NCI-H1048 (cell line): ENCODE data around the gene UCP2.
"Not testable (repeated sequence)": the region's sequence is repeated elsewhere in the genome, so short reads cannot be mapped to it uniquely, and the experiment has no call there.

Source experiments
- DNase-seq: peaks from one replicate; lab custom pipeline; 2025; lab: John Stamatoyannopoulos, UW

Gene UCP2

DNA sequence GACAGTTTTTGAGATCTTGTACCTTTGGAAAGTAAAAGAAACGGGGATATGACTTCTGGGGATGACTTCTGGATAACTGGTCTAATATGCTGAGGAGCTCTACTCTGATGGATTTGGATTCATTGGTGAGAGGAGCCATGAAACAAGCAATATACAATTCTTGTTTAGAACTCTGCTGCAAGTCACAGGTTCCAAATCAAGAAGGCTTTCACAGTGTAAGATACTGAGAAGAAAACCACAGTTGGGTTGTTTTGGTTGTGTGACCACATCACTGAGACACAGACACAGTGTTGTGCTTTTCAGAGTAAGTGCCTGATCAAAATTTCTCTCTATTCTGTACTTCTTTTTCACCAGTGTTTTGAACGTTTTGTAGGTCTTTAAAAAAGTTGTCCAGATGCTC lies 13.1 kb upstream of the UCP2 start:
- no peak for DNase-seq

DNA sequence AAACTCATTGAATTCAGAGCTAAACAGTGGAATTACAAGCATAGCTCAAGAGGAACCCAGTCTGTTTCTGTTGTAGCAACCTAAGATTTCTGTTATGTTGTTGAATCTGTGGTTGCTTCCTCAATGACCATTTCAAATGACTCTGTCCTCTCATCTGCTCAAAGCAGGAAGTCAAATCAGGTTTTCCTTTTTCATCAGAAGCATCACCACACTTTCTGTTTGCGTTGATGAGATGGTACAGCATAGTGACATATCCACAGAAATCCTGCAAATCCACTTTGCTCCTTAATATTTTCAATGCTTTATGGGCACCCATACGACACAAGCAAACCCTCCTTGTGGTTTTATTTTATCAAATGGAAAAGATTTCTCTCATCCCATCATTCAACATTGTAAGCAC lies 12.6 kb upstream of the UCP2 start:
- DNase-seq, result no peak

DNA sequence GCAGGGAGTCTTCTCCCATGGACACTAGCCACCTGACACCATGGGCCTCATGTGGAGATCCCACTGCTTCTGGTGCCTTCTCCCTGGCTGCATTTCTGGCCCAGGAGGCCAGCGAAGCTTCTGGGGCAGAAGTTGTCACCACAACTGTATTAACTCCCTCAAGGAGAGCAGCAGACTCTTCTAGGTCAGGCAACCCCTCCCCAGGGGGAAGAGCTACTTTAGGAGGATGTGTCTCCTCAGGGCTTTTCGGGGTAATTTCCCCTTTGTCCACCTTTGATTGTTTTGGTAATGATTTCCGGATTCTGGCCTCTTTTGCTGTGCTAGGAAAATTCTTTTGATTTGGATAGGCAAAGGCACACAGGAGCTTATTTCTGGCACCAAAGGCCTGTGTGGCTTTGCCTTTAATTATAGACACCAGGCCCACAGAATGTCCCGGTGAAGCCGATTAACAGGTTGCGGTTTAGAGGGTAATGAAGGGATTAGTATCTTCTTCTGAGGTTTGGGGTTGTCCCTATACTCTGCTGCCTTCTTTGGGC lies 8.9 kb upstream of the UCP2 start:
- no peak for DNase-seq

DNA sequence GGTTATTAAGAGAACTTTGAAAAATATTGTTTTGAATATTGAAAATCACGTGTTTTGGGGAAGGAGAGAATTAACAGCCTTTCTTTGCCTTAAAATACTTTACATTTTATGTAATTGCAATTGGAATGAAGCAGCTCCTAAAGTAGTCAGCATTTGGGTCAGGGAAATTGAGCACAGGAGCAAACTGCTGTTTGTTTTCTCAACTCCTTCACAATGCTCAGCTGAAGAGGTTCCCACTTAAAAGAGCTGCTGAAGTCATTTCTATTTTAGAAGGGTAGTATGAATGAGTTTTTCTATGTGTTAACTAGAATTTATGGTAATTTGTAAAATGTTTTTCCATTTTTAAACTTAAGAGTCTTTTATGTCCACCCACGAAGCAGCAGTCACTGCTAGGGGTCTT lies 8.1 kb upstream of the UCP2 start:
- no peak for DNase-seq

DNA sequence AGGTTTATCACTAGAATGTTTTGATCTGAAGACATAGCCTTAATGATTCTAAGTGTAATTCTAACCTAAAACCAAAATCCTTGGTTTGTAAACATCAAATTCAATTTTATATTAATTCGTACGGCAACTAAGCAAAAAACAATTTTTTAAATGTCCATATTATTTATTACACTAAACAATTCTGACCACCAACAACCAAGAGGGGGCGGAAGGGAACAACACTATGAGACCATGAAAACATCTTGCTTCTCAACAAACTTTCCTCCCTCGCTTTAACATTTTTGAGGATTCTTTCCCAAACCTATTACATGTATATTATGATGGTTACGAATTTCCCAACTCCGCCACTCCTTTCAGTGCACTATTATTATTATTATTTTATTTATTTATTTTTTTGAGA lies 6.5 kb upstream of the UCP2 start:
- no peak for DNase-seq

DNA sequence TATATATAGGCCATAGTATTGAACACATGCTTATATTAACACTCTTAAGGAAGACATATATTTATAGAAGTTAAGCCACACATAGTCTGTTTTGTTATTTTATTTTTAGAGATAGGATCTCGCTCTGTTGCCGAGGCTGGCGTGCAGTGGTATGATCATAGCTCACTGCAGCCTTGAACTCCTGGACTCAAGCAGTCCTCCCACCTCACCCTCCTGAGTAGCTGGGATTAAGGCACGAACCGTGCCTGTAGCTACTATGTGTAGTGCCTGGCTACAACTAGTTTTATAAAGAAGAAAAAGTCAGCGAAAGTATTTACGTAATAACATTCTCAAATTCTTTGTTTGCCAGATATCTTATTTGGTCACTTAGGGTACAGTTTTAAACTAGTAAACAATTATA lies 5.6 kb upstream of the UCP2 start:
- no peak for DNase-seq

DNA sequence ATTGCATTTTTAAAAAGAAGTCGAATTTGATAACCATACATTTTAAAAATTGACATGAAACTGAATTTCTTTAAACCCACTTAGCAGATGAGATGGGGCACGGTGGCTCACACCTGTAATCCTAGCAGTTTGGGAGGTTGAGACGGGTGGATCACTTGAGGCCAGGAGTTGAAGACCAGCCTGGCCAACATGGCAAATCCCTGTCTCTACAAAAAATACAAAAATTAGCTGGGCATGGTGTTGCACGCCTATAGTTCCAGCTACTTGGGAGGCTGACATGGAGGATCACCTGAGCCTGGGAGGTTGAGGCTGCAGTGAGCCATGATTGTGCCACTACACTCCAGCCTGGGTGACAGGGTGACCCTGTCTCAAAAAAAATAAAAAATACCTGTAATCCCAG lies 3.0 kb upstream of the UCP2 start:
- DNase-seq, result not testable (repeated sequence)

DNA sequence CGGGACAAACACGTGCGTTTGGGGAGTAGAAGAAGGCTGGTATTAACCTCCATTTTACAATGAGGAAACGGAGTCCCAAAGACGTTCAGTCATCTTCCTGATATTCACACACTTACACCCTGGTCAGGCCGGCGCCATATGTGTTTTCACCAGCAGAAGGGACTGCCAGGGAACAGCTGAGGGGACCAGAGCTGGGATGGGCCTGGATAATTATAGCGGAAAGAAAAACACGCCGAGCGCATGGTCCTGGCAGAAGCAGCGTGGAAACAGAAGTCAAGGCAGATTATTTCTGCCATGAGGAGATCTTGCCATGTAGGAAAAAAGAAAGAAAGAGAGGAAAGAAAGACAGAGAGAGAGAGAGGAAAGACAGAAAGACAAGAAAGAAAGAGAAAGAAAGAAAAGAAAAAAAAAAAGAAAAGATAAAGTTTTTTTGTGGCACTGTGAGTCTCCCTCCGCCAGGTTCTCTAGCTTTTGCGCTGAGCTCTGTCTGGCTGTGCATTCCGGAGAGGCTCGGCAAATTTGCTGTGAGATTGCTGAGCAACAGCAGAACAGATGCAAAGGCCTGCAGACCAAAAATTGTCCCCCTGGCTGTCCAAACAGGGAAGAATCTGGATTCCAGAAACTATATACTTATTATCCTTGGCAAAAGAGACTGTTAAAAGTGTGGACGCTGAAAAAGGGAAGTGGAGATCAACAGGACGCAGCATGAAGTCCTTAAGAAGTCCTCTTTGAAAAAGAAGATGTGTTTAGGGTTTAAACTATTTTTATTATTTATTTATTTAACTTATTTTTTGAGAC lies 1.3 kb upstream of the UCP2 start:
- DNase-seq, result no peak

DNA sequence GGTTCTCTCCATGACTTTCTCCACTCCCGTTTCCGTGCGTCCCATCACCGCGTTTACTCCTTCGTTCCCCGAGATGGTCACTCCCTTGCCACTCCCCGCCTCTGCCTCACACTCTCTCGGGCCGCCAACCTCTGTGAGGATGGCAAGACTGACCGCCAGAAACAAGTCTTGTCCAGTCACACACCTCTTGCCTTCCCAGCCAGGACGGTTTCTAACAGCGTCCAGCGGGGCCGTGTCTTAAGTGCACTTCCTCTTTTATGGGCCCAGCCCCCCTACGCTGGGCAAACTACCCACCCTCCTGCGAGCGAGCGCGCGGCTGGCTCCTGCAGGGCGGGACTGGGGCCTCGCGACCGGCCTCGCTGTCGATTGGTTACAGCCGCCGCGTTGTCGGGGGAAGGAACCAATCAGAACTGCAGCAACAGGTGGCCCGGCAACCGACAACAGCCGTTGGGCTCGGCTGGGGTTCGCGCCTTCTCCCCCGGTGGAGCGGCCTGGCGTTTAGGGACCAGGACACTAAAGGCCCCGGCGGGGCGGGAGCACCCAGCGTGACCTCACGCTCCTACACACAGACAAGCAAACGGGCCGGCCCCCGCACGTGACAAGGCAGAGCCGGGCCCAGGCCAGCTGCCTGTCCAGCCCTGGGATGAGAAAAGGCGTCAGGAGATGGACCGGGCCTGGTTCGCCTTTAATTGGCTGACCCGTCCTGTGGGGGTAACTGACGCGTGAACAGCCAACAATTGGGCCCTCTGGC lies 522 bp upstream of the UCP2 start:
- peak; percentile 75 for DNase-seq

DNA sequence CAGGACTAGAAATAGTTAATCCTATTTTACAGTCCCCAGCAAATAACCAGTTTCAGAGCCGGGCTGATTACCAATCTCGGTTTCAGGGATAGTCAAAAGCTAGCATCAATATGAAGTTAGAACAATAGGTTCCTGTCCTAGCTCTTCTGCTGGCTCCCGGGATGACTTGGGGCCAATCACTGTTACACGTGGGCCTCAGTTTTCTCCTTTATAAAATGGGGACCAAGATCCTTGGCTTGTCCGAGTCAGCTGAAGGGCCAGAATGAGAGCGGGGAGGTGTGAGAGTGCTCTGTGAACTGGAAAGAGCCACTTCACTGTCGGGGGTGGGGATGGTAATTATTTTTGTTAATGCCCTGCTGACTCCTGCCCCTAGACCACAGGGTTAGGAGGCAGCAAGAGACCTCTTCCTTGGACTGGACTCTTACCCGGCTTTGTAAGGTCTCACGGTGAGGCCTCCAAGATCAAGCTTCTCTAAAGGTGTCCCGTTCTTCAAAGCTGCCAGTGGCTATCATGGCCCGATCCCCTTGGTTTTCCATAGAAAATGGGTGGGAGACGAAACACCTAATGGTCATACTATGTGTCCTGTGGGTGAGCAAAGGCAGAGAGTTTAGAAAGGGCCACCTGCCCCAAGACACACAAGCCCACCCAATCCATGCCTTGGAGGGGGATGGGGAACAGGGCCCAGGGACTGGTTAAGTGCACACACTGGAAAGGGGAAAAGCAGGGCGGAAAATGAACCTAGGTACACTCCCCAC lies 1.4 kb downstream of the UCP2 start:
- DNase-seq, result no peak

DNA sequence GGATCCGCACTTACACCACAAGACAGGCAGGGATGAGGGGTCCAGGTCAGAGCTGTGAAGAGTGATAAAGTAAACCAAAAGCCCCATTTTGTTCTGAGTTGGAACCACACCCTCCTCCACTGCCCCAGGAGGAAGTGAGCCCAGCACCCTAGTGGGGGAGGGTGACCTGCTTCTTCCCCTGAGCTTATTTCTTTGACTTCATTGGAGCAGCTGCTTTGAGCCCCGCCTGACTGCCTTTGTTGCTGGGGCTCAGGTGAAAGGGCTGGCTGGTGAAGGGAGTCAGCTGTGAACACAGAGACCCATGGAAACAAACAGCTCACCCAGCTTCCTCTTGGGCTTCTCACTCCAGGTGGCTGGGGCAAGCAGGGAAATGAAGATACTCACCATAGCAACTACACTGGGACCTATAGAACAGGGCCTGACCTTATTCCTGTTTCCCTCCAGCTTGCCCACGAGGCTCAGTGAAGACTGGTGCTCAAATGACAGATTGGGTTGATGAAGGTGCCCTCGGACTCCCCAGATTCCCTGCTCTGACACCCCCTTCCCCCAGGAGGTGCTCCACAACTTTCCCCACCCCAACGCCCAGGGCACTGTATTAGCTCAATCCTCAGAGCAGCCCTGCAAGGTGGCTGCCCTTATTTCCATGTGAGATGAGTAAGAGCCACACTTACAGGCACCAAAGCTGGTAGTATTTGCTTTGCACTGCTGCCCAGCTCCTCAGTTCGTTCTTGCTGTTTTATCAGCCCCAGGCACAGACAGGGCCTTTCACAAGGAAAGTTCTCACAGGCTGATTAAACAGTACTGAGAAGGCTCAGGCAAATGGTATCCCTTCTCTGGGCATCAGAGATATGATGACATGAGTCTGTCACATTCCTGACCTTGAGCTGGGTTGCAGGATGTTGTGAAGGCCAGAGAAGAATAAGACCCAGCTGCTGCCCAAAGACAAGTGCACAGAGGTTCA lies 2.4 kb downstream of the UCP2 start:
- no peak for DNase-seq

DNA sequence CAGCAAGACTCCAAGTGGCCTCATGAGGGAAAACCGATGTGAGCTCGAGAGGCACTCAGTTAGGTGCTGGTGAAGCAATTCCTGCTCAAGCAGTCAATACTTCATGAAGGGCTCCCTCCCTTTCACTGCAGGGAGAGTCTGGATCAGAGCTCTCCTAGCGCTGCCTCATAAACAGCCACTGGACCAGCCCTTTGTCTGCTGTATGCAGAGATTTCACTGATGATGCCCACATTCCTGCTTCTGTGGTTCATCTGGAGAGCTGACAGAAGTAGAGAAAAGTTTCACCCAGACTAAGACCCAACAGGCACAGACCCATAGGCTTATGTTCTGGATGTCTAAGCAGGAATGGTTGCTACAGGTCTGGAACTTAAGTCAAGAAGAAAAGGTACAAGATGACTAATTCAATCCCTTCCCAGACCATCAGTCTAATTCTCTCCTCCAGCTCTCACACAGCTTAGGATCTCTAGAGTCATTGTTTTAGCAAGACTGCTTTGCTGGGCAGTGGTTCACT lies 4.0 kb downstream of the UCP2 start:
- no peak for DNase-seq

DNA sequence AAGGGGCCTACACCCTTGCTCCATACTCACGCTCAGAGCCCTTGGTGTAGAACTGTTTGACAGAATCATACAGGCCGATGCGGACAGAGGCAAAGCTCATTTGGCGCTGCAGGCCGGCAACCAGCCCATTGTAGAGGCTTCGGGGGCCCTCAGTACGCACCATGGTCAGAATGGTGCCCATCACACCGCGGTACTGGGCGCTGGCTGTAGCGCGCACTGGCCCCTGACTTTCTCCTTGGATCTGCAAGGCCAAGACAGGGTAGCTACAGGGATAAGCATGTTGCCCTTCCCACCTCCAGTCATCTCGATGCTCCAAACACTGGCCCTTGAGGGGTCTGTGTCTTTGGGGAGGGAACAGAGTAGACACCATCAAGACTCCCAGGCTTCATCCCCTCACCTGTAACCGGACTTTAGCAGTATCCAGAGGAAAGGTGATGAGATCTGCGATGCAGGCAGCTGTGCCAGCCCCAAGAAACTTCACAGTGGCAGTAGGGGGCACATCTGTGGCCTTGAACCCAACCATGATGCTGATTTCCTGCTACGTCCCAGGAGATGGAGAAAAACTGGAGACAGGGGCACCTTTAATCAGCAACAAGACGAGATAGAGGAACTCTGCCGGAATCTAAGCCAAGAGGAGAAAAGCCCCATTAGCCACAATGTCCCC lies 4.7 kb downstream of the UCP2 start:
- DNase-seq, result no peak

DNA sequence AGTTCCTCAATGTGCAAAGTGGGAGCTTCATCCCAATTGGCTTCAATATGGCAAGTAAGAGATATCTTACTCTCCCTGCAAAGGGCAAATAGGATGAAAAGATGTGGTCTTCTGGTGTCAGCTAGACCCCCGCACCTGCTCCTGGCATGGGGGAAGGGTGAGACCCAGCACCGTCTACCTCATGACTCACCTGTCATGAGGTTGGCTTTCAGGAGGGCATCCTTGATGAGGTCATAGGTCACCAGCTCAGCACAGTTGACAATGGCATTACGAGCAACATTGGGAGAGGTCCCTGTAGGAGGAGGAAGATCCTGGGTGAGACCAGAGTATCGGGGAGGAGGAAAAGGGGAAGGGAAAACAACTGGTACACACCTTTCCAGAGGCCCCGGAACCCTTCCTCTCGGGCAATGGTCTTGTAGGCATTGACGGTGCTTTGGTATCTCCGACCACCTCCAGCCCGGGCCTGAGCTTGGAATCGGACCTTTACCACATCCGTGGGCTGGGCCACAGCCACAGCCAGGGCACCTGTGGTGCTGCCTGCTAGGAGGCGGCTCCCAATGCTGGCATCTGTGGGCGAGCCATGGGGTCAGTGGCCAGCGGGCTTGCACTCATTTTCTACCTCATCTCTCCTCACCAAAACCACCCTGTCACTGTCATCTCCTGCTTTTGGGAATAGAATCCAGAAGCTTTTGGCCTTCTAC lies 6.0 kb downstream of the UCP2 start:
- no peak for DNase-seq

DNA sequence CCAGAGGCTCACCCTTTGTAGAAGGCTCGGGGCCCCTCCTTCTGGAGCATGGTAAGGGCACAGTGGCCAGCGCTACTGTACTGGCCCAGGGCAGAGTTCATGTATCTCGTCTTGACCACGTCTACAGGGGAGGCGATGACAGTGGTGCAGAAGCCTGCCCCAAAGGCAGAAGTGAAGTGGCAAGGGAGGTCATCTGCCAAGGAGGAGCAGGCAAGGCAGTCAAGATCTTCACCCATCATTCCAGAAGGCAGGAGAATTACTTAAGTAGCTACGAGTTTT lies 7.2 kb downstream of the UCP2 start:
- no peak for DNase-seq

DNA sequence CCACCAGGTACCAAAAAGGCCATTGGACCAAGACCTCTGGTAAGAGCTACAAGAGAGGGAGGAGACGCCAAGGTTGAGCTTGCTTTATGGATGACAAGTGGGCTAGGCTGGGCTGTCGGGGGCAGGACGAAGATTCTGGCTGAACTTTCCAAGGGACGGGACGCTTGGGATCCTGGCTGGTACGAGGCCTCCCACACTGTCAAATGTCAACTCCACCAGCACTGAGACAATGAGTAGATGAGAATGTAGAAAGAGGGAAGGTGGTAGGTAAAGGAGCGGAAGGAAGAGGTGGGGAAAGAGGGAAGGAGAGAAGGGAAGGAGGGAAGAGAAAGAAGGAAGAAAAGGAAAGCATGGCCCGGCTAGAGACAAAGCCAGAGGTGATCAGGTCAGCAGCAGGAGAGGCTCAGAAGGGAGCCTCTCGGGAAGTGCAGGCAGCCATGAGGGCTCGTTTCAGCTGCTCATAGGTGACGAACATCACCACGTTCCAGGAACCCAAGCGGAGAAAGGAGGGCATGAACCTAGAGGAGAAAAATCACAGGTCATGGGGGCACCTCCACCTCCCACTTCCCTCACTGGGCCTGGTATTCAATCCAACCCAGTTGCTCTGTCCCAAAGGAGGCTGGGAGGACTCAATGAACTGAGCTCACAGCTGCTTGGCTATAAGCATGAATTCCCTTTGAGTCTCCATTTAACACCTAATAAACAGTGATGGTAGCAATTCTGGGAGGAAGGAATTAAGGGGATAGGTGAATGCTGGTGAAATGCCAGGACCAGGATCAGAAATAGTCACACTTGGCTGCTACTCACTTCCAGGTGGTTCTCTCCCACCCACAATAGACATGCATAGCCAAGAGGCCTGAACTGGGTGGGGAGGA lies 7.8 kb downstream of the UCP2 start:
- no peak for DNase-seq

DNA sequence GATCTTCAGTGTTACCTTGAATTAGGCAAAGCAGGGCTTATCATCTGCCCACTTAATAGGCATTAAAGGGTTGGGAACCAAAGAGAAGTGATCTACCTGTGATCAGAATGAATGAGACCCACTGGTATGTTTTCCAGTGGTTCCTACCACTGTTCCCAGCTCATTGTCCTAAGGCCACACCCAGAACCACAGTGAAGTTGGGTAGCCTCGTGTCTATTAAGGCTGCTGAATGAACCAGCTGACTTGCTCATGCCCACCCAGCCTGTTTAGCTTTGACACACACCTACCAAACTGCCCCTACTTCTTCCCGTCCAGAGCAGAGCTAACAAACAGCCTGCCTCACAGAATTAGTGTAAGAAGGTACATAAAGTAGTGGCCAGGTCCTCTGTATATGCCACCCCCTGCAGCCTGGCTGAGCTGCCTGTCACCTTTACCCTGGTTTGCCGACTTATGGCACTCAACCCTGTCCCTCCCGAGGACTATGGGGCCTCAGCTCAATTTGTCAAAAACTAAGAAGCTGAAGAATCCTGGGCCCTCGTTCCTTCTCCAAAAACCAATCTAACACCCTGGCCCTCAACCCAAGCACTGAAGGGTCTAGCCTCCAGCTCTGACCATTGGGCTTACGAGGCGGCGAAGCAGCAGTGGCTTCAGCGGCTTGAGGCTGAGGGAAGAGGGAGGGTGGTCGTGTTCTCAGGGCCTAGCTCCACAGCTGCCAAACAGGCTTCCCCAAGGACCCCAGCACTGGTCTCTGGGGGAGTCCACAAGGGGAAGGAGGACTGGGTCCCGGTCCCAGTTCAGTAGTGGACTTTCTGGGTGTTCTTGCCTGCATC lies 9.8 kb downstream of the UCP2 start:
- DNase-seq, result no peak

DNA sequence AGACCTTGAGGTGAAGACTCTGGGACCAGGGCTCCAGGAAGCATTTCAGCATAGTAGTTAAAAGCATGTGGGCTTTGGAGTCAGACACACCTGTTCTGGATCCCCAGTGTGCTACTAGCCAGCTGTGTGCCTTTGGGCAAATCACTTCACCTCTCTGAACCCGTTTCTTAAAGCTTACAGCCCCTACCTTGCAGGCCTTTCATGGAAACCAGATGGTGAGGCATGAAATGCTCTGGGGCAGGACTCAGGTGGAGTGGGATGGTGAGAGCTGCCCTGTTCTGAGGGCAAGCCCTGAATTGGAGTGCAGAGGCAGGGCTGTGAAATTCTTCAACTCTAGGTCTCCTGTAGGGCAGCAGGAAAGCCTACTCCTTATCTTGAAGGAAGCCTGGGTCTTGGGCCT lies 10.5 kb downstream of the UCP2 start:
- DNase-seq, result no peak
